ENCODE measurements around the gene SPDYA. TPM values are rescaled to one million over a fixed set of nuclear protein-coding genes. Genes with fewer than 3 reads are reported as not detected.
"Not testable (repeated sequence)": the region's sequence is repeated elsewhere in the genome, so short reads cannot be mapped to it uniquely, and the experiment has no call there.

Gene SPDYA
- total RNA-seq, 4 donors from 2014 or later, result 1.00 to 1.8 (median 1.4) TPM; not detected in 1

- in situ Hi-C loops (cut with MboI; ENCODE audit: low pct_ligation_motif_present in 1 of 4, low pct_unique_long_range_greater_than_20kb in 1 of 4, low sequenced_read_pairs in 3 of 4), result no loop called here
These were observed 28.2 kb upstream of the SPDYA start for GRCh38 chr2:28782423-28782822.

GRCh38 chr2:28784570-28784969 is 26.1 kb upstream of the SPDYA start:
- intact Hi-C loops (cut with DNase I; ENCODE audit: low total_unique reads); H3K27me3 ChIP-seq; H3K27ac ChIP-seq; in situ Hi-C loops (cut with MboI; ENCODE audit: low pct_ligation_motif_present in 1 of 4, low pct_unique_long_range_greater_than_20kb in 1 of 4, low sequenced_read_pairs in 3 of 4); H3K4me3 ChIP-seq; H3K9me3 ChIP-seq; H3K4me1 ChIP-seq; DNase-seq: not testable (repeated sequence)
- WGBS, 2 donors (ENCODE audit: low coverage in 1 of 2), result 83 to 89% methylated on average over 4 to 7 of the region's 7 CpGs
- peaks cover 0 to 82% (median 34%) of the 10 kb centered on the region in 4 donors for H3K36me3 ChIP-seq

More at GRCh38 chr2:28782423-28782822, 28.2 kb upstream of the SPDYA start:
- no peak for DNase-seq
- intact Hi-C loops (cut with DNase I; ENCODE audit: low total_unique reads), result no loop called here
- H3K36me3 ChIP-seq, result peaks cover 0 to 76% (median 35%) of the 10 kb centered on the region in 4 donors
- 54 to 80% methylated on average over 3 of the region's 3 CpGs for WGBS, 2 donors (ENCODE audit: low coverage in 1 of 2)
- no peak overlapping the region for H3K4me3 ChIP-seq
- TF ChIP-seq CTCF (IDR thresholded peaks at IDR 0.05) (no peak), POLR2AphosphoS5 (IDR thresholded peaks at IDR 0.05) (peak in 2 of 3 donors; percentile 4 to 13)
- no peak overlapping the region for H3K27ac ChIP-seq
- no peaks in the 10 kb centered on the region for H3K27me3 ChIP-seq
- H3K4me1 ChIP-seq, result peaks cover 0 to 5% (median under 1%) of the 10 kb centered on the region in 4 donors
- no peaks in the 10 kb centered on the region for H3K9me3 ChIP-seq

- 78 to 83% methylated on average over 4 of the region's 4 CpGs for WGBS, 2 donors (ENCODE audit: low coverage in 1 of 2)
- intact Hi-C loops (cut with DNase I; ENCODE audit: low total_unique reads), result no loop called here
- Histone ChIP-seq H3K4me3 (no peak overlapping the region), H3K27ac (no peak overlapping the region), H3K36me3 (peaks cover 0 to 85% (median 32%) of the 10 kb centered on the region in 4 donors), H3K9me3 (no peaks in the 10 kb centered on the region), H3K27me3 (no peaks in the 10 kb centered on the region), H3K4me1 (no peaks in the 10 kb centered on the region)
- in situ Hi-C loops (cut with MboI; ENCODE audit: low pct_ligation_motif_present in 1 of 4, low pct_unique_long_range_greater_than_20kb in 1 of 4, low sequenced_read_pairs in 3 of 4), result no loop called here
- TF ChIP-seq CTCF (IDR thresholded peaks at IDR 0.05), result no peak
- TF ChIP-seq POLR2AphosphoS5 (IDR thresholded peaks at IDR 0.05), result no peak
- no peak for TF ChIP-seq POLR2A (IDR thresholded peaks at IDR 0.05)
- TF ChIP-seq EP300 (IDR thresholded peaks at IDR 0.05; ENCODE audit: low read depth), result no peak
- no peak for DNase-seq
These were observed 14.0 kb upstream of the SPDYA start for GRCh38 chr2:28796620-28797019.

- H3K27ac ChIP-seq, result no peak overlapping the region
- no peak overlapping the region for H3K4me3 ChIP-seq
- peaks cover 0 to 46% (median 20%) of the 10 kb centered on the region in 4 donors for H3K36me3 ChIP-seq
- H3K9me3 ChIP-seq, result no peaks in the 10 kb centered on the region
- no peaks in the 10 kb centered on the region for H3K27me3 ChIP-seq
- WGBS, 2 donors (ENCODE audit: low coverage in 1 of 2), result 79 to 85% methylated on average over 3 of the region's 3 CpGs
- intact Hi-C loops (cut with DNase I; ENCODE audit: low total_unique reads), result no loop called here
- in situ Hi-C loops (cut with MboI; ENCODE audit: low pct_ligation_motif_present in 1 of 4, low pct_unique_long_range_greater_than_20kb in 1 of 4, low sequenced_read_pairs in 3 of 4), result no loop called here
- no peak for DNase-seq
- H3K4me1 ChIP-seq, result peaks cover 0 to 6% (median 0%) of the 10 kb centered on the region in 4 donors
- TF ChIP-seq CTCF (IDR thresholded peaks at IDR 0.05), result no peak
- no peak for TF ChIP-seq POLR2AphosphoS5 (IDR thresholded peaks at IDR 0.05)
- TF ChIP-seq EP300 (IDR thresholded peaks at IDR 0.05; ENCODE audit: low read depth), result no peak
- TF ChIP-seq POLR2A (IDR thresholded peaks at IDR 0.05), result no peak
These were observed 8.9 kb upstream of the SPDYA start for GRCh38 chr2:28801726-28802125.

GRCh38 chr2:28802975-28803429 is 7.6 kb upstream of the SPDYA start:
- intact Hi-C loops (cut with DNase I; ENCODE audit: low total_unique reads), result no loop called here
- DNase-seq, result no peak
- Histone ChIP-seq H3K4me3 (no peak overlapping the region), H3K4me1 (peaks cover 0 to 6% (median 0%) of the 10 kb centered on the region in 4 donors), H3K27me3 (no peaks in the 10 kb centered on the region), H3K27ac (peak overlapping the region in 1 of 4 donors; percentile 2), H3K36me3 (peaks cover 0 to 40% (median 18%) of the 10 kb centered on the region in 4 donors), H3K9me3 (no peaks in the 10 kb centered on the region)
- 77 to 78% methylated on average over 4 of the region's 4 CpGs for WGBS, 2 donors (ENCODE audit: low coverage in 1 of 2)
- no peak for TF ChIP-seq EP300 (IDR thresholded peaks at IDR 0.05; ENCODE audit: low read depth)
- no peak for TF ChIP-seq POLR2AphosphoS5 (IDR thresholded peaks at IDR 0.05)
- TF ChIP-seq CTCF (IDR thresholded peaks at IDR 0.05), result no peak
- no peak for TF ChIP-seq POLR2A (IDR thresholded peaks at IDR 0.05)
- in situ Hi-C loops (cut with MboI; ENCODE audit: low pct_ligation_motif_present in 1 of 4, low pct_unique_long_range_greater_than_20kb in 1 of 4, low sequenced_read_pairs in 3 of 4), result no loop called here
